ENCODE data around the gene PRLR. TPM values are rescaled to one million over a fixed set of nuclear protein-coding genes. Genes with fewer than 3 reads are reported as not detected.

The PRLR gene
- total and polyA plus RNA-seq, 11 donors: 0.08 to 2.2 (median 0.57) TPM

DNA sequence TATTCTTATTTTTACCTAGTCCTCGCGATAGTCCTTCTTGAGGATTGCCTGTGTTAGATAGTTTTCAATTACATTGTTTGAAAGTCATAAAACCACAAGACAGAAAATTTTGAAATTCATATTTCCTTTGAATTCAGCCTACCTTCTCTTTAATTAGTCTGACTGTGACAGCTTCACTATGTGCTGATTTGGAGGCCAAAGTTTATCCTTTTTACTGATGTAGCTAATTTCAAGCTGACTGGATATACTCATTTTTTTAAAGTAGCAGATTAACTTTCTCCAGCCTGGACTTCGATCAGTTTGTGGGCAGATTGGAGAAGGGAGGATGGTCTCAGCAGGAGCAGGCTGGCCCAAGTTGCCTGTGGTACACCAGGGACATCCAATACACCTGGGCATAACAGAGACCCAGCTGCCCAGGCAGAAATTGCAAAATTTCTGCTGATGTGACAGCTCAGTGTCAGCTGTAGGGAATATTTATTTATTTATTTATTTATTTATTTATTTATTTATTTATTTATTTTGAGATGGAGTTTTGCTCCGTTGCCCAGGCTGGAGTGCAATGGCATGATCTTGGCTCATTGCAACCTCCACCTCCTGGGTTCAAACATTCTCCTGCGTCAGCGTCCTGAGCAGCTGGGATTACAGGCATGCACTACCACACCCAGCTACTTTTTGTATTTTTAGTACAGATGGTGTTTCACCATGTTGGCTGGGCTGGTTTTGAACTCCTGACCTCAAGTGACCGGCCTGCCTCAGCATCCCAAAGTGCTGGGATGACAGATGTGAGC is 206.7 kb downstream of the PRLR start:
- TF ChIP-seq CTCF (IDR thresholded peaks at IDR 0.05) (no peak), POLR2A (IDR thresholded peaks at IDR 0.05) (no peak)
- no peaks in the 10 kb centered on the region for H3K36me3 ChIP-seq
- intact Hi-C loops (cut with DNase I): no loop called here
- WGBS, 4 donors: 68 to 80% (median 75%) methylated on average over 7 of the region's 7 CpGs
- no peak overlapping the region for H3K4me3 ChIP-seq
- no peaks in the 10 kb centered on the region for H3K9me3 ChIP-seq
- ATAC-seq (no peak), DNase-seq (no peak)
- no peak overlapping the region for H3K27ac ChIP-seq
- H3K4me1 ChIP-seq: no peaks in the 10 kb centered on the region
- peaks cover 0 to 8% (median 0%) of the 10 kb centered on the region in 9 donors for H3K27me3 ChIP-seq

DNA sequence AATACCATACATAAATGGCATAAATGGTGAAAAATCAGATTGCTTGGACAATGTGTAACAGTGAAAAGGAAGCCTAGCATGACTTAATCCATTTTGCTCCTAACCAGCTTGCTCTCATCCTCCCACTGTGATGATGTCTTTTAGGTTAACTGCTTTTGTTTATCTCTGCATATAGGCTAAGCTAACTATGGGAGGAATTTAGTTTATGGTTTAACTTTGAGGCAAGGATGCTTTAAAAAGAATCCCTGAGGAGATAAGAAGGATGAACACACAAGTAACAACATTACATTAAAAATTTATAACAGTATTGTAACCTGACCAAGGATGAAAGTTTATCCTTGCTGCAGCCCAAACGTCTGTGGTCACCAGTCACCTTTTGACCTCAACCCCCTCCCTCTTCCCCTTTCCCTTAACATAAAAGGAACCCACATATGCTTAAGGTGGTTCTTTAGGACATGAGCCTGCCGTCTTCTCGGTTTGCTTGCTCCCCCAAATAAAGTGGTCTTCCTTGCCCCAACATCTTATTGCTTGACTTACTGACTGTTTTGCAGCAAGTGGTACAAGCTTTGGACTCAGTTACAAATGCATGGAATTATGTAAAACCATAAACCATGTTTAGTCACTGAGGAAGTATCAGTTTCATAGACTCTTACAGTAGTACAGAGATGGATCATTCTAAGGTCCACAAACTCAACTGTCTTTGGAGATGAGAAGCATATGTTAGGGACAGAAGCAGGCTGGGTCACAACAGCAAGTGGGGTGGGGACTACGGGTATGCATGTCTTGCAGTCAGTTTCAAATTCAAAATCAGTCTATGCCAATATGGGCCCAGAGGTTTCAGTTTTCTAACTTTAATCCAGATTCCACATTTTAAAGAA is 213.9 kb downstream of the PRLR start:
- 45 to 71% (median 58%) methylated on average over 4 of the region's 4 CpGs for WGBS, 4 donors
- ATAC-seq (no peak), DNase-seq (no peak)
- TF ChIP-seq POLR2A (IDR thresholded peaks at IDR 0.05) (no peak), CTCF (IDR thresholded peaks at IDR 0.05) (no peak)
- Histone ChIP-seq H3K4me3 (no peak overlapping the region), H3K4me1 (peaks cover 0 to 11% (median 0%) of the 10 kb centered on the region in 12 donors), H3K27me3 (peaks cover 0 to 7% (median 0%) of the 10 kb centered on the region in 9 donors), H3K9me3 (peaks cover 0 to 3% (median 0%) of the 10 kb centered on the region in 12 donors), H3K27ac (no peak overlapping the region), H3K36me3 (no peaks in the 10 kb centered on the region)
- intact Hi-C loops (cut with DNase I): no loop called here

- intact Hi-C loops (cut with DNase I): no loop called here
- TF ChIP-seq POLR2A (IDR thresholded peaks at IDR 0.05): no peak
- TF ChIP-seq CTCF (IDR thresholded peaks at IDR 0.05): no peak
- peak in 3 of 4 donors; percentile 52 to 91 (median 80) for ATAC-seq
- Histone ChIP-seq H3K9me3 (peaks cover 0 to 3% (median 0%) of the 10 kb centered on the region in 12 donors), H3K27me3 (peaks cover 0 to 7% (median 0%) of the 10 kb centered on the region in 9 donors), H3K4me1 (peaks cover 0 to 11% (median under 1%) of the 10 kb centered on the region in 12 donors), H3K36me3 (no peaks in the 10 kb centered on the region), H3K27ac (no peak overlapping the region), H3K4me3 (no peak overlapping the region)
- WGBS, 4 donors: 33 to 62% (median 52%) methylated on average over 4 of the region's 4 CpGs
- DNase-seq: peak in 1 of 5 donors; percentile 28
These were observed 215.2 kb downstream of the PRLR start for GRCh38 chr5:35015063-35015462.

GRCh38 chr5:35012796-35013195 is 217.5 kb downstream of the PRLR start:
- WGBS, 4 donors: 36 to 52% (median 39%) methylated on average over 5 of the region's 5 CpGs
- Histone ChIP-seq H3K27ac (no peak overlapping the region), H3K4me3 (no peak overlapping the region), H3K36me3 (no peaks in the 10 kb centered on the region), H3K27me3 (peaks cover 0 to 7% (median 0%) of the 10 kb centered on the region in 9 donors), H3K4me1 (peaks cover 0 to 11% (median 1%) of the 10 kb centered on the region in 12 donors), H3K9me3 (no peaks in the 10 kb centered on the region)
- TF ChIP-seq CTCF (IDR thresholded peaks at IDR 0.05) (no peak), POLR2A (IDR thresholded peaks at IDR 0.05) (no peak)
- intact Hi-C loops (cut with DNase I): no loop called here
- DNase-seq (peak in 4 of 5 donors; percentile 66 to 85 (median 76)), ATAC-seq (peak; percentile 95 to 98 (median 96))

Measured in heart left ventricle (tissue), 16 donors.